IPS DF 6.9 (cell line): Measurements from ENCODE around the gene SRGAP3.

Experiments used
- DNase-seq: peaks from one replicate; pipeline ENCODE4 v3.0.0-alpha.2; 2013; ENCODE audit warnings: low read depth, low spot score
- H3K27ac ChIP-seq: one replicate; pipeline ENCODE4 v1.5.1; 2013; ENCODE audit warnings: low read length, control low read depth
- H3K27me3 ChIP-seq: 2 replicates; pipeline ENCODE4 v1.6.1; 2013; ENCODE audit warnings: mild to moderate bottlenecking, low read length; ENCODE audit not compliant: control insufficient read depth, insufficient read depth
- H3K36me3 ChIP-seq: 2 replicates; pipeline ENCODE4 v1.6.1; 2013; ENCODE audit warnings: low read length; ENCODE audit not compliant: control insufficient read depth, insufficient read depth
- H3K4me1 ChIP-seq: 2 replicates; pipeline ENCODE4 v1.6.1; 2013; ENCODE audit warnings: low read length; ENCODE audit not compliant: control insufficient read depth, insufficient read depth
- H3K4me3 ChIP-seq: 2 replicates; pipeline ENCODE4 v1.5.1; 2013; ENCODE audit warnings: mild to moderate bottlenecking, low read length
- H3K9me3 ChIP-seq: 2 replicates; pipeline ENCODE4 v1.6.1; 2013; ENCODE audit warnings: low read length, inconsistent platforms; ENCODE audit not compliant: control insufficient read depth, insufficient read depth
- WGBS: extraction: QIAGEN DNeasy Blood & Tissue Kit; methylation state at CpG from one replicate; pipeline ENCODE4 v1.1.7; 2013; ENCODE audit warnings: mixed read lengths, missing lambda C conversion rate; ENCODE audit not compliant: insufficient read length, insufficient coverage; 5-methylcytosine and 5-hydroxymethylcytosine counted together

Gene SRGAP3

DNA sequence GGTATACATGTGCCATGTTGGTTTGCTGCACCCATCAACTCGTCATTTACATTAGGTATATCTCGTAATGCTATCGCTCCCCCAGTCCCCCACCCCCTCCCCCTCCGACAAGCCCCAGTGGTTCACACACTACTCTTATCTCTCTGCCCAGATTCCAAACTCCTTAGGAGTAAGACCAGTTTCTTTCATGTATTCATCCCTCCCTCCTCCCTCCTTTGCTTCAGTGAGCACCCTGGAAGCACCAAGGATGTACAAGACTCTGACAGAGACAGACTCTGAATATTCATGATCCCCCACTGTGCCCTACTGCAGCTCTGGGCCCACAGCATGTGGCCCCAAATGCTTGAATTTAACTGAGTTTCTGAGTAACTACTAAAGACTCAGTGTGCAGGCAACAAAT is 172.4 kb downstream of the SRGAP3 start:
- WGBS = no CpG with 5 or more reads among the region's 4 CpGs
- Histone ChIP-seq H3K4me3 (no peak overlapping the region), H3K4me1 (peaks cover 9% of the 10 kb centered on the region), H3K27ac (no peak overlapping the region), H3K36me3 (no peaks in the 10 kb centered on the region), H3K27me3 (no peaks in the 10 kb centered on the region), H3K9me3 (no peaks in the 10 kb centered on the region)
- DNase-seq = no peak

DNA sequence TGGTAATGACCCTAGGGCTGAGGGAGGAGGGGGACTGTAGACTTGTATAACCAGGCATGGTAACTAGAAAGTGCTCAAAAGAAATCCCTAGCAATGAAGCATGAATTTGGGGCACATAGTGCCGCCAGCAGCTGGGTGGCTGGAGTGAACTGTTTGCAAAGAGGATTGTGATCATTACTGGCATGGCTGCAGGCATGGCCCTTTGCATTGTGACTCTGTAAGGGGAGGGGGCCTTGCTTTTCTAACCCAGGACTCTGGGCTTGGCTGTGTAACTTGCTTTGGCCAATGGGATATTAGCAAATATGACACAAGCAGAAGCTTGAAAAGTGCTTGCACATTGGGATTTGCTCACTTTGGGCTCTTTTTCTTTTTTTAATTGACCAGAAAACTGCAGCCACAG is 173.7 kb downstream of the SRGAP3 start:
- Histone ChIP-seq H3K4me1 (peaks cover 9% of the 10 kb centered on the region), H3K36me3 (no peaks in the 10 kb centered on the region), H3K4me3 (no peak overlapping the region), H3K9me3 (no peaks in the 10 kb centered on the region), H3K27me3 (no peaks in the 10 kb centered on the region), H3K27ac (no peak overlapping the region)
- no peak for DNase-seq
- no CpG with 5 or more reads among the region's 1 CpG for WGBS

DNA sequence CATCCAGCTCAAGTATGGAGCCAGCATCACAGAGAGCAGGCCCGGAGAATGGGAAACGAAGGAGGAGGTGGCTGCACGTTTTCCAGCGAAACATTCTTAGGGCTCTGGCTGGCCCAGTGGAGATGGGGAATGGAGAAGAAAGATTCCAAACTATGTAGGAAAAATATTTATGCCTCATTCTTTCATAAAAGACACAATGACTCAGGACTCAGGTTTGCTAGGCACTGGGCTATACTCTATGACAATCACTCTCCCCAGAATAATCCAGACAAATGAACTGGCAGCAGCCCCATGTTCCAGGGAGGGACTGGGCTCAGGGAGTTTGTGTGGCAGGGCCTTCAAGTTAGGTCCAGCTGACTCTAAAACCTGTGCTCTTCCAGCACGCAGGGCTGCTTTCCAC is 175.4 kb downstream of the SRGAP3 start:
- no peak for DNase-seq
- H3K4me1 ChIP-seq = peaks cover 5% of the 10 kb centered on the region
- H3K27ac ChIP-seq = no peak overlapping the region
- H3K27me3 ChIP-seq = no peaks in the 10 kb centered on the region
- no peak overlapping the region for H3K4me3 ChIP-seq
- no peaks in the 10 kb centered on the region for H3K36me3 ChIP-seq
- no CpG with 5 or more reads among the region's 5 CpGs for WGBS
- no peaks in the 10 kb centered on the region for H3K9me3 ChIP-seq

DNA sequence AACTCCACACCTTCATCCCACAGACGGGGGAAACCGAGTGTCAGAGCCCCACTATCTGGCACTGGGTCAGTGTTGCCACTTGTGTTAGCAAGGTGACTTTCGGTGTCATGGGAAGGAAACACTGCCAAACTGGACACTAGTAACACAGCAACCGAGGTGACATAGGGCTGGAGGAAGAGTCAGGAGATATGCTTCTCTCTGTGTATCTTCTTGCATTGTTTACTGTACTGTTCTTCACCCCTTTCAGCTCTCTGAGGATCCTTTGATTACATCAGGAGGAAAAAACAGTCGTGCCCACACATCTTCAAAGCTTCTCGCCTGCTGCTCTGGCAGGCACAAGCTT is 176.8 kb downstream of the SRGAP3 start:
- no peaks in the 10 kb centered on the region for H3K9me3 ChIP-seq
- no peak for DNase-seq
- H3K4me3 ChIP-seq = no peak overlapping the region
- no peaks in the 10 kb centered on the region for H3K27me3 ChIP-seq
- WGBS = no CpG with 5 or more reads among the region's 6 CpGs
- H3K27ac ChIP-seq = no peak overlapping the region
- no peaks in the 10 kb centered on the region for H3K36me3 ChIP-seq
- H3K4me1 ChIP-seq = peaks cover 4% of the 10 kb centered on the region

DNA sequence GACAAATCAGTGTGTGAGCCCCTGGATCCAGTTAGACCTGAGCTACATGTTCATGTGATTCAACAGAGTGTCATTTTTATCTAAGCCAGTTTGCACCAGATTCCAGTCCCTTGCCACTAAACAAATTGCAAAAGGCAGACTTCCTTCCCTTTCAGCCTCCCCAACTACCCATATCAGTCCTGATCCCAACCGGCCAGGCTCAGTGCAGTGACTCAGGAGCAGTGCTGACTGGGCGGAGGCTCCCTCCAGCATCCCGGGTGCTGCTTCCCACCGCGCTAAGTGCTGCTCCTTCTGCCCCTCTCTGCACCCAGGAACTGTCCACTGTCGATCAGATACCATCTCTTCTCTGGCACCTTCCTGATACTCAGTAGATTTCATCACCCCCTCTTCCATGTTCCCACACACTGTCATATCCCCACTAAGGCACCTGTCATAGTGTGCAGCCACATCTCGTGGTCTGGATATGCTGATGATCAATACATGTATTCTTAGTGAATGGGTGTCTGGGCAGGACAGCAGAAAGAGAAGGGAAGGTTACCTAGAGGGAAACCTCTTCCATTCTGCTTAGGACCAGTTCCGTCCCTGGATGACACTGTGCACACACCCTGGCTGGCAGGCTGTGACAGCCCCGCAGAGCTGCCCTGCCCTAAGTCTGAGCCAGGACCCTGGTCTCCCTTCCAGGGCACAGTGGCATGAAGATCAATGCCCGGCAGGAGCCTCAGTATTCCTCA is 177.3 kb downstream of the SRGAP3 start:
- no peaks in the 10 kb centered on the region for H3K36me3 ChIP-seq
- H3K27me3 ChIP-seq = no peaks in the 10 kb centered on the region
- no CpG with 5 or more reads among the region's 10 CpGs for WGBS
- H3K27ac ChIP-seq = no peak overlapping the region
- no peaks in the 10 kb centered on the region for H3K9me3 ChIP-seq
- no peaks in the 10 kb centered on the region for H3K4me1 ChIP-seq
- no peak overlapping the region for H3K4me3 ChIP-seq
- no peak for DNase-seq

DNA sequence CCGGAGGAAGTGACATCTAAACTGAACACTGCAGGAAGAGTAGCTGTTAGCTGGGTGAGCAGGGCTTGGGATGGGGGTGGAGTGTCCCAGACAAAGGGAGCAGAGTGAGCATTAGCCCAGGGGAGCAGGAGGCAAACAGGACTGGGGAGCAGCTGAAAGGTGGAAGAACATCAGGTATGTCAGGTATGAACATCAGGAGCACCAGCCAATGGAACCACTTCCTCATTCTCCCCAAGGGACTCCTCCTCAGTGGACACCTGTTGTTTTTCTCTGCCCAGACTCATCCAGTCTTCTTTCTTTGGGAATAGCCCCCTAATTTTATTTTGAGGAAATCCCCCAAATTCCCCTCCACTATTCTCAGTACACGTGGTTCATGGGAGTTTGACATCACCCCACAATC is 178.5 kb downstream of the SRGAP3 start:
- Histone ChIP-seq H3K4me1 (no peaks in the 10 kb centered on the region), H3K4me3 (no peak overlapping the region), H3K27me3 (no peaks in the 10 kb centered on the region), H3K27ac (no peak overlapping the region), H3K36me3 (no peaks in the 10 kb centered on the region), H3K9me3 (no peaks in the 10 kb centered on the region)
- WGBS = no CpG with 5 or more reads among the region's 2 CpGs
- no peak for DNase-seq

DNA sequence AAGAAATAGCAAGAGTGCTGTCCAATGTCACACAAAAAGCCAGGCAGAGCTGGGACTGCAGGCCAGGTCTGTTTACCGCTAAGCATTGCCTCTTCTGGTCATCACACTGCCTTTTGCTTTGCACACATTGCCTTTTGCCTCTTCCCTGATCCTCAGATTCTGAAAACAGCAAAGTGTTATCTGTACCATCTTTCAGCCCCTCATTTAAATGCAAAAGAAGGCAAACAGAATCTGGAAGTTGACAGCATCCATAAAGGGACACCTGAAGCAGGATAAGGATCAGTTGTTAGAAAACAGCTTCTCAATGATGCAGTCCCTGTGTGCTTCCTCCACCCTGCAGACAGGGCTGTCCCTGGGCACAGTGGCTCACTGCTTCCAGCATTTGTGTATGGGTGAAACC is 179.5 kb downstream of the SRGAP3 start:
- no peak for DNase-seq
- H3K9me3 ChIP-seq = no peaks in the 10 kb centered on the region
- no peaks in the 10 kb centered on the region for H3K27me3 ChIP-seq

DNA sequence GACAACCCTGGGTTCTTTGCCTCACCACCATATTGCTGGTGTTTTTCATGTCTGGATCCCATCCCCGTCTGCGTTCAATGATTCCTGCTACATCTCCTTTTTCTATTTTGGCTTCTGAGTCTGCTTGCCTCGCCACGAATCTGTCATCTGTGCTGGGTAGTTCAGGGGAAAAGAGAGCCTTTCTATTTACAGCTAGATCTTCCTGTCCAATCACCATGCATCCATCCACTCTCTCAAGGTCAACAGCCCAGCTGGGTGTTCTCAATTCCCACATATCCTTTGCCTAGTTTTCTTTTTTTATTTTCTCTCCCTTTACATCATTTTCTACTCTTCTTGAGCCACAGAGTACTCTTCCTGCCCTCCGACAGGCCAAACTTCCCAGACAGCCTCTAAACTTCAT is 181.4 kb downstream of the SRGAP3 start:
- DNase-seq = no peak
- H3K36me3 ChIP-seq = no peaks in the 10 kb centered on the region
- H3K4me3 ChIP-seq = no peak overlapping the region
- no peaks in the 10 kb centered on the region for H3K4me1 ChIP-seq
- no peak overlapping the region for H3K27ac ChIP-seq
- H3K9me3 ChIP-seq = no peaks in the 10 kb centered on the region
- WGBS = no CpG with 5 or more reads among the region's 5 CpGs
- no peaks in the 10 kb centered on the region for H3K27me3 ChIP-seq

More for the DNA sequence above, 179.5 kb downstream of the SRGAP3 start:
- H3K4me3 ChIP-seq = no peak overlapping the region
- no peaks in the 10 kb centered on the region for H3K36me3 ChIP-seq
- H3K4me1 ChIP-seq = no peaks in the 10 kb centered on the region
- no peak overlapping the region for H3K27ac ChIP-seq
- no CpG with 5 or more reads among the region's 1 CpG for WGBS

DNA sequence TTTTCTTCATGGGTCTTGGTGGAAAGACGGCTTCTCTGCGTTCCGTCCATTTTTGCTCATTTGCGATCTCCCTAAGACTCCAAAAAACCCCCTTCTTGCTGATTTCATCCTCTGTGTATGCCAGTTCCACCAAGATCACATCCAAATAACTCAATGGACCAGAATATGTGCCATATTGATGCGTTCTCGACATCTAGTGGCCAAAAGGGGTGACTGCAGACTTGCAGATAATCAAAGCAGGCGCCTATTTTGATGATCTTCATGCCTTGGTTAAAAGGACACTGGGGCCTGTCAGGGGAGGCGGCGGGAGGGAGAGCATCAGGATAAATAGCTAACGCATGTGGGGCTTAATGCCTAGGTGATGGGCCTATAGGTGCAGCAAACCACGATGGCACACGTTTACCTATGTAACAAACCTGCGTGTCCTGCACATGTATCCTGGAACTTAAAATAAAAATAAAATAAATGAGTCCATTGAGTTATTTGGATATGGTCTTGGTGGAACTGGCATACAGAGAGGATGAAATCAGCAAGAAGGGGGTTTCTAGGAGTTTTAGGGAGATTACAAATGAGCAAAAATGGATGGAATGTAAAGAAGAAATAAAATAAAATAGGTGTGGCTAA is 182.0 kb downstream of the SRGAP3 start:
- Histone ChIP-seq H3K27ac (no peak overlapping the region), H3K4me3 (no peak overlapping the region), H3K9me3 (no peaks in the 10 kb centered on the region), H3K27me3 (no peaks in the 10 kb centered on the region), H3K4me1 (no peaks in the 10 kb centered on the region), H3K36me3 (no peaks in the 10 kb centered on the region)
- DNase-seq = no peak
- WGBS = no CpG with 5 or more reads among the region's 13 CpGs

DNA sequence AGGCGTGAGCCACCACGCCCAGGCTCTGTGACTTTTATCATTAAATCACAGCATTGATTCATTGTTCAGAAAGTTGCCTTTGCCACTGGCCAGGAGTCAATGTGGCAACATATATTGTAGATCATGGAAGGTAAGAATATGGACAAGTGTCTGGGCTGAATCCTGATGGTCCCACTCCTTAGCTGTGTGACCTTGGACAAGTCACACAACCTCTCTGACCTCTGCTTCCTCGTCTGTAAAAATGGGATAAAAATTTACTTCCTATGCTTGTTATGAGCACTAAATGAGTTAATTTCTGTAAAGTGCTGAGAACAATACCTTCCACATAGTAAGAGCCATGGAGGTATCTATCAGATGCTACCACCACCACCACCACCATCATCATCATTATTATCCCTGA is 182.7 kb downstream of the SRGAP3 start:
- no CpG with 5 or more reads among the region's 3 CpGs for WGBS
- no peaks in the 10 kb centered on the region for H3K36me3 ChIP-seq
- H3K4me3 ChIP-seq = no peak overlapping the region
- no peak overlapping the region for H3K27ac ChIP-seq
- no peak for DNase-seq
- no peaks in the 10 kb centered on the region for H3K9me3 ChIP-seq
- H3K4me1 ChIP-seq = no peaks in the 10 kb centered on the region
- H3K27me3 ChIP-seq = no peaks in the 10 kb centered on the region

DNA sequence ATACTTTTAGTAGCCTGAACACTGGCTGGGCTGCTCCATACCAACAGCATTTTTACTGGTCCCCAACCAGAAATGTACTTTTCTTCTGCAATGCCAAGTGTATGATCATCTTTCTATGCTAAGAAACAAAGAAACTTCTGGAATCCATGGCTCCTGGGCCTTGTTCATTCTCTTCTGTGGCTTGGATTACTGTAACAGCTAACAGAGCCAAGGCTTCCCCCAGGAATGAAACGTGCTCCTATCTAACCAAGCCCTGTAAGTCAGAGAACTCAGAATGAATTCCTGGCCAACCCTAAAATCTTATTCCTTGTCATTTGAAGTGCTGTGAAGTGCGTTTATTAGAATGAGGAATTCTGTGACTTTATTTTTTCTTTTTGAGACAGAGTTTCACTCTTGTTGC is 183.3 kb downstream of the SRGAP3 start:
- WGBS = no CpG with 5 or more reads among the region's 2 CpGs
- H3K36me3 ChIP-seq = no peaks in the 10 kb centered on the region
- no peak for DNase-seq
- no peaks in the 10 kb centered on the region for H3K4me1 ChIP-seq
- no peak overlapping the region for H3K27ac ChIP-seq
- no peaks in the 10 kb centered on the region for H3K9me3 ChIP-seq
- H3K4me3 ChIP-seq = no peak overlapping the region
- H3K27me3 ChIP-seq = no peaks in the 10 kb centered on the region
